ENCODE measurements around the gene FAM13C. TPM values are rescaled to one million over a fixed set of nuclear protein-coding genes. Genes with fewer than 3 reads are reported as not detected.

The FAM13C gene
- total and polyA plus RNA-seq, 9 of the 15 experiments (the other 6 are each of a cell fraction or from before 2014, with no cell fraction given) = not detected

GRCh38 chr10:59299933-59300332 lies 62.4 kb downstream of the FAM13C start (continued):
- TF ChIP-seq AFF1 (IDR thresholded peaks at IDR 0.05; ENCODE audit: low read depth in 1 of 2, partially characterized antibody in 2 of 2) (no peak), ARID3B (CRISPR knock-in tag; IDR thresholded peaks at IDR 0.05; ENCODE audit: borderline replicate concordance) (no peak), MYC (IDR thresholded peaks at IDR 0.05; ENCODE audit: low read depth, low read length) (no peak), MYC (CRISPR knock-in tag; IDR thresholded peaks at IDR 0.05; ENCODE audit: borderline replicate concordance, low read depth) (no peak), ZNF586 (CRISPR knock-in tag; conservative IDR thresholded peaks at IDR 0.05) (no peak), TSHZ1 (CRISPR knock-in tag; IDR thresholded peaks at IDR 0.05) (no peak), BCOR (IDR thresholded peaks at IDR 0.05) (no peak), ZNF12 (CRISPR knock-in tag; IDR thresholded peaks at IDR 0.05) (no peak), CXXC5 (CRISPR knock-in tag; IDR thresholded peaks at IDR 0.05) (no peak), HDAC2 (IDR thresholded peaks at IDR 0.05) (no peak)
